Type B pancreatic cell (in vitro differentiated cells): ENCODE measurements around the gene PARD3B. TPM values are rescaled to one million over a fixed set of nuclear protein-coding genes. Genes with fewer than 3 reads are reported as not detected.

Source experiments
- DNase-seq: peaks from one replicate; pipeline ENCODE4 v3.0.0; 2021; ENCODE audit warnings: mixed read lengths; ENCODE audit not compliant: unreplicated experiment; ENCODE audit errors: extremely low spot score
- H3K27ac Mint-ChIP-seq: 2 replicates; pipeline ENCODE4 v1.8.0; 2021; ENCODE audit warnings: mild to moderate bottlenecking, mixed read lengths
- H3K27me3 Mint-ChIP-seq: 2 replicates; pipeline ENCODE4 v1.8.0; 2021; ENCODE audit warnings: mixed read lengths
- H3K36me3 Mint-ChIP-seq: 2 replicates; pipeline ENCODE4 v1.8.0; 2021; ENCODE audit warnings: mixed read lengths
- H3K4me1 Mint-ChIP-seq: one replicate; pipeline ENCODE4 v1.8.0; 2021; ENCODE audit warnings: mixed read lengths; ENCODE audit not compliant: unreplicated experiment
- H3K4me3 Mint-ChIP-seq: 2 replicates; pipeline ENCODE4 v1.8.0; 2021; ENCODE audit warnings: mild to moderate bottlenecking, mixed read lengths
- H3K9me3 Mint-ChIP-seq: 2 replicates; pipeline ENCODE4 v1.8.0; 2021; ENCODE audit warnings: mixed read lengths
- total RNA-seq: library from RNA; stranded (reverse); gene quantifications from 2 replicates; pipeline ENCODE4 v1.2.1, GENCODE V29; 2021; ENCODE audit warnings: low replicate concordance
- TF ChIP-seq, protein P1 (sequence below): fragments of 200-600 bp; sonication (generic); conservative IDR thresholded peaks from 2 replicates; pipeline ENCODE4 v1.5.0; 2021; ENCODE audit warnings: antibody characterized with exemption, mild to moderate bottlenecking

PARD3B gene
- total RNA-seq, 1 donor from 2014 or later: 15.9 TPM

DNA sequence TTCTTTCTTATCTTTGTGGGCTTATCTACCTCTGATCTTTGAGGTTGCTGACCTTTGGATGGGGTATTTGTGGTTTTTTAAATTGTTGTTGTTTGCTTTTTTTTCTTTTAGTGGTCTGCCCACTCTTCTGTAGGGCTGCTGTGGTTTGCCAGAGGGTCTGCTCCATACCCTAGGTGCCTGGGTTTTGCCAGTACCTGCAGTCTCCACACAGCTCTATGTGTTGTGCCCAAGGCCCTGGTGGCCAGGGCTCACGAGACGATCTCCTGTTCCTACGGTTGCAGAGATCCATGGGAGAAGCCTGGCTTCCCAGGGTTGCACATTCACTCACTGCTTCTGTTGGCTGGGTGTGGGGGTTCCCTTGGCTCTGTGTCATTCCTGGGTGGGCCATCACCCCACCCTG is 87.1 kb downstream of the PARD3B start:
- H3K4me1 Mint-ChIP-seq: no peaks in the 10 kb centered on the region
- no peaks in the 10 kb centered on the region for H3K9me3 Mint-ChIP-seq
- H3K27ac Mint-ChIP-seq: no peak overlapping the region
- no peaks in the 10 kb centered on the region for H3K27me3 Mint-ChIP-seq
- TF ChIP-seq, protein P1, sequence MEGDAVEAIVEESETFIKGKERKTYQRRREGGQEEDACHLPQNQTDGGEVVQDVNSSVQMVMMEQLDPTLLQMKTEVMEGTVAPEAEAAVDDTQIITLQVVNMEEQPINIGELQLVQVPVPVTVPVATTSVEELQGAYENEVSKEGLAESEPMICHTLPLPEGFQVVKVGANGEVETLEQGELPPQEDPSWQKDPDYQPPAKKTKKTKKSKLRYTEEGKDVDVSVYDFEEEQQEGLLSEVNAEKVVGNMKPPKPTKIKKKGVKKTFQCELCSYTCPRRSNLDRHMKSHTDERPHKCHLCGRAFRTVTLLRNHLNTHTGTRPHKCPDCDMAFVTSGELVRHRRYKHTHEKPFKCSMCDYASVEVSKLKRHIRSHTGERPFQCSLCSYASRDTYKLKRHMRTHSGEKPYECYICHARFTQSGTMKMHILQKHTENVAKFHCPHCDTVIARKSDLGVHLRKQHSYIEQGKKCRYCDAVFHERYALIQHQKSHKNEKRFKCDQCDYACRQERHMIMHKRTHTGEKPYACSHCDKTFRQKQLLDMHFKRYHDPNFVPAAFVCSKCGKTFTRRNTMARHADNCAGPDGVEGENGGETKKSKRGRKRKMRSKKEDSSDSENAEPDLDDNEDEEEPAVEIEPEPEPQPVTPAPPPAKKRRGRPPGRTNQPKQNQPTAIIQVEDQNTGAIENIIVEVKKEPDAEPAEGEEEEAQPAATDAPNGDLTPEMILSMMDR: no peak
- H3K4me3 Mint-ChIP-seq: no peak overlapping the region
- no peaks in the 10 kb centered on the region for H3K36me3 Mint-ChIP-seq
- no peak for DNase-seq

DNA sequence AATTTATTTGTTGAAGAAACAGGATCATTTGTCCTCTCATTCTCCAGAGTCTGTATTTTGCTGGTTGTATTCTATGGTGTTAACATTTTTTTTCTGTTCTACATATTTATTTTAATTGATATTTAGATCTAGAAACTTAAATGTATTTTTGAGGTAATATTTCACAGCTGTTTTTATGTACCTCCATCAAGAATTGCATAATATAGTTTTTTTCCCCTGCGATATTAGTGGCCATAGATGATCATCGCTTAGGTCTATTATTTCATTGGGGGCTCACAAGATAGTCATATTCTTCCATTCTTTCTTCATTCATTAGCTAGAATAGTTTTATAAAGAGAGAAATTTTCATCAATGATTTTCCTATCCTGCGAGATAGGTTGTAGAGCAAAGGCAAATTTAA is 89.3 kb downstream of the PARD3B start:
- Mint-ChIP-seq H3K27me3 (no peaks in the 10 kb centered on the region), H3K27ac (no peak overlapping the region), H3K4me1 (no peaks in the 10 kb centered on the region), H3K9me3 (no peaks in the 10 kb centered on the region), H3K36me3 (no peaks in the 10 kb centered on the region), H3K4me3 (no peak overlapping the region)
- no peak for DNase-seq
- TF ChIP-seq, protein P1: no peak

DNA sequence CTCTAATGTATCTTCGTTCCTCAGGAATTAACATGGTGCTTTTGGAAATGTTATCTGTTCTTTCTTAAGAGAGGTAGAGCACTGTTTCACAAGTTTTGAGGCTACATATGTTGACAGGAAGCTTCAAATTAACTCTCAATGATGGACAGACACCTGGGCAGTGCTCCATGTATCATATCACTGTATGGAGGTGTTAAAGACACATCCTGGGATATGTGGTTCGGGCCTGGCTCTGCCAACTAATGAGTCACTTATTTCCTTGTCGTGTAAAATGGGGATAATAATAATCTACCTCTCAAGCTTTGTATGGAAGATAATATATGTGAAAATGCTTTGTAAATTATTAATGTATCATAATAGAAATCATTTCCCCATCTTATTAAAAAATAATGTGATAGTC is 90.2 kb downstream of the PARD3B start:
- TF ChIP-seq, protein P1: no peak
- no peaks in the 10 kb centered on the region for H3K4me1 Mint-ChIP-seq
- H3K27ac Mint-ChIP-seq: no peak overlapping the region
- H3K4me3 Mint-ChIP-seq: no peak overlapping the region
- no peak for DNase-seq
- no peaks in the 10 kb centered on the region for H3K27me3 Mint-ChIP-seq
- H3K9me3 Mint-ChIP-seq: no peaks in the 10 kb centered on the region
- H3K36me3 Mint-ChIP-seq: no peaks in the 10 kb centered on the region

DNA sequence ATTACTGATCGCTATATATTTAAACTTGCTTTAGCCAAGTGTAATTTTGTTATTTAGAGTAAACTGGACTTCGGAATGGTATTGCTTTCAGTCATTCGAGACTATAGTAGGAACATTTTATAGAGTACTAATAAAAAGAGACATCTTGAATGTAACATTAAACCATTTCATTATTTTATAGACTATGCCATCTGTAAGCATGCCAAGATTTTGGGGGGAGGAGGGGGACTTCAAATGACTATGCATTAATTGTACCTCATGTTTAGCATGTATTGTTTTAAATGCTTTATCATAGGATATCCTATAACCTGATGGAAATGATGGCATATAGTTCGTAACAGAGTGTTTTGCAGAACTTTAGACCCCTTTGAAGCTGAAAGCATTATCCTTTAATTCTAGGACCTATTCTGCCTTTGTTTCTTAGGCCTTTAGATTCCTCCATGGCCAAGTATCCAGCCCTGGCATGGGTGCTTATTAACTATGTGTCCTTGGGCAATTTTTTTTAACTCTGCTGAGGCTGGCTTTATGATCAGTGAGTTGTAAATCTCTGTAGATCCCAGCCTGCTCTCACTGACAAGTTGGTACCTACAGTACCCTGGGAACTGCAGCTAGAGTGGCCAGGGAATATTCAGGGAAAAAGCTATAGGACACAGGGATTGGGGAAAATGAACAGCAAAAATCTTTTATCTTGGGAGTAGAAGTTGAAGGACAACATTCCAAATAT is 93.4 kb downstream of the PARD3B start:
- Mint-ChIP-seq H3K36me3 (peaks cover 4% of the 10 kb centered on the region), H3K27me3 (no peaks in the 10 kb centered on the region), H3K4me1 (peaks cover 4% of the 10 kb centered on the region), H3K4me3 (no peak overlapping the region), H3K27ac (no peak overlapping the region), H3K9me3 (peaks cover 9% of the 10 kb centered on the region)
- TF ChIP-seq, protein P1: no peak
- DNase-seq: no peak

DNA sequence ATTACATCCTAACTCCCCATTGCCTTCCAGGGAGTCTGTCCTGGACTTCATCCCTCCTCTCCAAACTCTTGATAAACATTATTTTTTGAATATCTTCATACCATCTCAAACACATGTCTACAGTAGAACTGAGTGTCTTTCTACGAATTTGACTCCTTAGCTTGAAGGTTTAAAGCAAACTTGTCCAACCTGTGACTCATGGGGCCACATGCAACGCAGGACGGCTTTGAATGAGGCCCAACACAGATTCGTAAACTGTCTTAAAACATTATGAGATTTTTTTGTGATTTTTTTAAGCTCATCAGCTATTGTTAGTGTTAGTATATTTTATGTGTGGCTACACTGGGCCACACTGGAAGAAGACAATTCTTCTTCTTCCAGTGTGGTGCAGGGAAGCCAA is 98.1 kb downstream of the PARD3B start:
- Mint-ChIP-seq H3K27ac (no peak overlapping the region), H3K4me1 (peaks cover 12% of the 10 kb centered on the region), H3K9me3 (peaks cover 9% of the 10 kb centered on the region), H3K27me3 (no peaks in the 10 kb centered on the region), H3K4me3 (no peak overlapping the region), H3K36me3 (peaks cover 4% of the 10 kb centered on the region)
- TF ChIP-seq, protein P1: no peak
- DNase-seq: no peak
